C1 segment of cervical spinal cord (tissue), 14 donors: ENCODE results near the gene PCYT1A.
"Not testable (repeated sequence)": the region's sequence is repeated elsewhere in the genome, so short reads cannot be mapped to it uniquely, and the experiment has no call there.

Source experiments
- DNase-seq, 14 donors: peaks; one replicate each; lab custom pipeline; 2025; lab: John Stamatoyannopoulos, UW

PCYT1A gene

GRCh38 chr3:196287440-196288140, at the start of gene PCYT1A:
TSS of gene PCYT1A (minus strand) at chr3:196287726. CDS start at chr3:196270531, 17,195 bp downstream.
- peak; percentile 37 to 93 (median 86) for DNase-seq

DNA sequence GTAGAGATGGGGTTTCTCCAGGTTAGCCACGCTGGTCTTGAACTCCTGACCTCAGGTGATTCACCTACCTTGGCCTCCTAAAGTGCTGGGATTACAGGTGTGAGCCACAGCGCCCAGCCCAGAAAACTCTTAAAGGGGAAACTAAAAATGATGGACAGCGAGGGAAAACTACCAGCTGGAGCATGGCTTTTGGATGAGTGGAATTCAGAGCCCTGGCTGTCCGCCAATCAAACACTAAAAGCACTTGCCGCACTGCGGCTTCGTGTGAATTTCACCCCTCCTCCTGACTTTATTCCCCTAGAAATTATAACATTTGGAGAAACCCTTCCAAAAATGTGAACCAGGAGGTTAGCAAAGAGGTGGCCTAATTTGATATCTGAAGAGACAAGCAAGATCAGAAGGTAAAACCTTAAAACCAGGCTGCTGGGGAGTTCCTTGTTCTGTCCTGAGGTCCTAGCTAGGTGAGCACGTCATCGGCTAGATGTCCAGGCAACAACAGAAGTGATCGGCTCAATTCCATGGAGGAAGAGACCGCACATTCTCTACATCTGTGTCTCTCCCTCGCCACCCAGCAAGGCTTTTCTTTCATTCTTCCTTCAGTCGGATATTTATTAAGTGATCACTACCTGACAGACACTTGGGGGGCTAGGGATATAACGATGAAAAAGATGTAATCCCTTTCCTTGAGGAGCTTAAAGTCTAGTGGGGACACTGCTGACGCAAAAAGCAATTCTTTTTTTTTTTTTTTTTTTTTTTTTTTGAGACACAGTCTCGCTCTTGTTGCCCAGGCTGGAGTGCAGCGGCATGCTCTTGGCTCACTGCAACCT, 49.0 kb upstream of the PCYT1A start:
- DNase-seq = no peak

DNA sequence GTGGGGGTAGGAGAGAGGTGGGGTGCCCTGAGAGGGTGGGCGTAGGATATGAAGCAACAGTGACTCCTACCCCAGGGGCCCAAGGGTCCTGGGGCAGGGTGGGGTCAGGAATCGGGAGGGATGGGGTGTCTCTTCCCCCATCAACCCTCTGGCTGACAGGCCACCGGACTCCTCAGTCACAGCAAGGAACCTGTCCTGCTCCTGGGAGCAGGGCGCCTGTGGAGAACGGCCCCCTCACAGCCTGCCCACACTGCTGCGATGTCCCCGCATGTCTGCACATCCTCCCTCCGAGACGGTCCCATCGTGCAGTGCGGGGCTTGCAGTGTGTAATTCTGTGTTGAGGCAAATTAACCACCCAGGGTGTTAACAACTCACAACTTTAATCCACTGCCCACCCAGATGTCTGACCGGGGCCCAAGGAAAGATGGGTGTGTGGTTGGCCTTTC, 48.0 kb upstream of the PCYT1A start:
- DNase-seq = no peak

- DNase-seq = no peak
Measured at GRCh38 chr3:196334982-196335381, 47.5 kb upstream of the PCYT1A start.

DNA sequence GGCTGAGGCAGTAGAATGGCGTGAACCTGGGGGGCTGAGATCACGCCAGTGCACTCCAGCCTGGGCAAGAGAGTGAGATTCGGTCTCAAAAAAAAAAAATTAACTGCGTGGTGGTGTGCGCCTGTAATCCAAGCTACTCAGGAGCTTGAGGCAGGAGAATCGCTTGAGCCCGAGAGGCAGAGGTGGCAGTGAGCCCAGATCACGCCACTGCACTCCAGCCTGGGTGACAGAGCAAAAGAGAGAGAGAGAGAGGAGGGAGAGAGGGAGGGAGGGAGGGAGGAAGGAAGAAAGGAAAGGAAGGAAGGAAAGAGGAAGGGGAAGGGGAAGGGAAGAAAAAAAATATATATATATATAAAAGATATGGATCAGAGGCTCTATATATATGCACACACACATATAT, 44.6 kb upstream of the PCYT1A start:
- no peak for DNase-seq

DNA sequence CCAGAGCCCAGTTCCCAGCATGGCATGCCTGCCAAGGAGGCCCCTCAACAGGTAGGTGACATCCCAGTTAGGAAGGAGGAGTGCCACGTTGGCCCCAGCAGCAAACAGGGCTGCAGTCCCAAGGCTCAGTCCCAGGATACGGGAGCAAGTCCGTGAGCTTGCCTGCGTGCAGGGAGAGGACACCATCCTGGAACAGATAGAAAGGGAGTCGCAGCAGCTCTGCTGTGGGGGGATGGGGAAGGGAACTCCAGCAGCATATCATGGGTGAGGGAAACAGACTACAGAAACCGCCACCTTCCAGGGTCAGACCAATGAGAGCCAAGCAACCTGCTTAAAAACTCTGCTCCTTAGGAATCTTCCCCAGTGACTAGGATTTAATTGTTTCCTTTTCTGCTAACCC, 39.9 kb upstream of the PCYT1A start:
- DNase-seq = no peak

- DNase-seq = no peak
Measured at GRCh38 chr3:196326936-196327335, 39.4 kb upstream of the PCYT1A start.

- no peak for DNase-seq
Measured at GRCh38 chr3:196323691-196324090, 36.2 kb upstream of the PCYT1A start.

DNA sequence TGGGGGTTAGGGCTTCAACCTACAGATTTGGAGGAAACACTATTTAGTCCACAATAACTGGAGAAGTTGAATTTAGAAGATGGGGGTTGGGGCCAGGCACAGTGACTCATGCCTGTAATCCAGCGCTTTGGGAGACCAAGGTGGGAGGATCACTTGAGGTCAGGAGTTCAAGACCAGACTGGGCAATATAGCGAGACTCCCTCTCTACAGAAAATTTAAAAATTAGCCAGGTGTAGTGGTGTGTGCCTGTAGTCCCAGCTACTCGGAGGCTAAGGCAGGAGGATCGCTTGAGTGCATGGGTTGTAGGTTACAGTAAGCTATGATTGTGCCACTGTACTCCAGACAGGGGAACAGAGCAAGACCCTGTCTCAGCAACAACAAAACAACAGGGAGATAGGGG, 35.5 kb upstream of the PCYT1A start:
- no peak for DNase-seq

GRCh38 chr3:196321162-196321561, 33.6 kb upstream of the PCYT1A start:
- DNase-seq = peak in 1 of 14 donors; percentile 3

DNA sequence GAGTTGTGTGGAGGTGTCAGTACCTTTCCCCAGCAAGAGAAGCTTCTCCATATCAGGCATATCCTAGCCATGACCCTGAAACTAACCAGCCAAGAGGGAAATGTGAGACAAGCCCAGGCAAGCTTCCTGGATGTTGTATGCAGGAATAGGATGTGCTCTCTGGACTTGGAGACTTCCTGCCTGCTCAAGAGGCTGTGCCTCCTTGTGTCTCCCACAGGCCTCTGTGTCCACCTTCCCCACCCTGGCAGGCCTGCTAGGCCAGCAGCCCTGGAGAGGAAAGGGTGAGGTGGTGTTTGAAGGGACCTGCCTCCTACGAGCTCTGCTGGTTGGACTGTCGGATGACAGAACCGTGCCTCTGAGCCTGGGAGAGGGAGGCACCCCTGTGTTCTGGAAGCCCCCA, 32.6 kb upstream of the PCYT1A start:
- no peak for DNase-seq

DNA sequence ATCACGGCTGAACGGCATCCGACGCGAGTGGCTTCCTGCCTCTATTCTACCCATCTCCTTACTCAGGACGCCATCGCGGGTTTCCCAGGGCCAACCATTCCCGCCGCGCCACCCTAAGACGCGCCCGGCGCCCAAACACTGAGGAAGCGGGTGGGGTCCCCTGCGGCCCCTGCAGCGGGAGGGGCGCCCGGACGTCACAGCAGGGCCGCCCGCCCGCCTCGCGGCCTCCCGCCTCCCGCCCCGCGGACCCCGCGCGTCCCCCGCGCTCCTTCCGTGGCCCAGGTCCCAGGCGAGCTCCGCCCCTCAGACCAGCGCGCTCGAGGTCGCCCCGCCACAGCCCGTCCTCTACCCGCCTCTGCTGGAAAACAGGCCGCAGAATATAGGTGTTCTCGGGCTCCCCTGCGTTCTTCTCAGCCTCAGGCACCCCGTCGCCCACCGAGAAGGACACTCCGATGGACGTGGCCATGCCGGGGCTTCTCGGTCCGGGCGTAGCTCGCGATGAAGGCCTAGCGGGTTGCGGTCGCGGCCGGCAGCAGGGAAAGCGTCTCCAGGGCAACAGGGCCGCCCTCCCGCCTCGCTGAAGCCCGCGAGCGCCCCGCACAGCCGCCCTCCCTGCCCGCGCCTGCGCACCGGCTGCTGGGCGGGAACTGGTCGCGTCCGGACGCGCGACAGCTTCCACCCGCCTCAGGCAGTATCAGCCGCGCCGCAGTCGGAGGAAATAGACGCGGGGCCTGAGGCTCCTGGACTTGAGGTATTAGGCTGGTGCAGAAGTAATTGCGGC, 30.4 kb upstream of the PCYT1A start, which contains the start of gene DYNLT2B:
Gene DYNLT2B, minus strand, starts transcription at position 554 of the 781 bp plus-strand sequence. Its CDS starts 88 bp downstream, at position 466.
- peak; percentile 1 to 91 (median 83) for DNase-seq

DNA sequence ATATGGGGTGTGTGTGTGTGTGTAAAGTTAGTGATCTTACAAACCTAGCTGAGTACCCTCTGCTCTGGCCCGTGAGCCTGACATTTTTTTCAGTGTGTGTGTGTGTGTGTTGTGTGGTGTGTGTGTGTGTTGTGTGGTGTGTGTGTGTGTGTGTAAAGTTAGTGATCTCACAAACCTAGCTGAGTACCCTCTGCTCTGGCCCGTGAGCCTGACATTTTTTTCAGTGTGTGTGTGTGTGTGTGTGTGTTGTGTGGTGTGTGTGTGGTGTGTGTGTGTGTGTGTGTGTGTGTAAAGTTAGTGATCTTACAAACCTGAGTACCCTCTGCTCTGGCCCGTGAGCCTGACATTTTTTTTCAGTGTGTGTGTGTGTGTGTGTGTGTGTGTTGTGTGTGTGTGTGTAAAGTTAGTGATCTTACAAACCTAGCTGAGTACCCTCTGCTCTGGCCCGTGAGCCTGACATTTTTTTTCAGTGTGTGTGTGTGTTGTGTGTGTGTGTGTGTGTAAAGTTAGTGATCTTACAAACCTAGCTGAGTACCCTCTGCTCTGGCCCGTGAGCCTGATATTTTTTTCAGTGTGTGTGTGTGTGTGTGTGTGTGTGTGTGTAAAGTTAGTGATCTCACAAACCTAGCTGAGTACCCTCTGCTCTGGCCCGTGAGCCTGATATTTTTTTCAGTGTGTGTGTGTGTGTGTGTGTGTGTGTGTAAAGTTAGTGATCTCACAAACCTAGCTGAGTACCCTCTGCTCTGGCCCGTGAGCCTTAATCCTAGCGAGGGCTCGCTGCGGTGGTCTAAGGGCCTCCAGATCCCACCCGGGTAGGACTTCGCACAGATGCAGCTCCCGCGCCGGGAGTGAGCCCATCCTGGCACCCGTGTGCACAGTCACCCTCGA, 29.5 kb upstream of the PCYT1A start:
- DNase-seq = not testable (repeated sequence)

- no peak for DNase-seq
Measured at GRCh38 chr3:196315821-196316220, 28.3 kb upstream of the PCYT1A start.

GRCh38 chr3:196314597-196314996, 27.1 kb upstream of the PCYT1A start:
- no peak for DNase-seq

- DNase-seq = not testable (repeated sequence)
Measured at GRCh38 chr3:196314086-196314485, 26.6 kb upstream of the PCYT1A start.

DNA sequence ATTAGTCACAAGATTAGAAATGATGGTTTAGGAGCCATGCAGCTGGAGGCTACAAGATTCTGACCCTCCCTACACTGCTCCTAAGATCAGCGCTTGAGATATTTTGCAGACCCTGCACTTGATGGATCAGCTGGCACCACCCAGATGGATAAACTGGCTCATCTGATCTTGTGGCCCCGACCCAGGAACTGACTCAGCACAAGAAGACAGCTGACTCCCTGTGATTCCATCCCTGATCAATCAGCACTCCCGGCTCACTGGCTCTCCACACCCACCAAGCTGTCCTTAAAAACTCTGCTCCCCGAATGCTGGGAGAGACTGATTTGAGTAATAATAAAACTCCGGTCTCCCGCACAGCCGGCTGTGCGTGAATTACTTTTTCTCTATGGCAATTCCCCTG, 15.4 kb upstream of the PCYT1A start:
- DNase-seq = not testable (repeated sequence)

DNA sequence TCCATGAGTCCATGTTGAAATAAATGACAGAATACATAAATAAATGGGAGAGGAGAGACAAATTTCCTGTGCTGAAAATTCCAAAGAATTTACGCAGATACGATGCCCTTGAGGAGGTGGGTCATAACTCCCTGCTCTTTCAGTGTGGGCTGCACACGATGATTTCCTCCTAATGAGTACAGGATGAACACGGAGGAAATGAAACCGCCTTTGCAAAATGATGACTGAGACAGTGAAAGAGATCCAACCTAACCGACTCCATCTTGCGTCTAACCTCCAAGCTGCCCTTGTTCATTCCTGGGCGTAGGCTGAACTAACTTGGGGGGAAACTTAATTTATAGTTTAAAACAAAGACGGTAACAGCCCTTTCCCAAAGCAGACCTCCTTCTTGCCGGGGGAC, 15.0 kb upstream of the PCYT1A start:
- DNase-seq = not testable (repeated sequence)

DNA sequence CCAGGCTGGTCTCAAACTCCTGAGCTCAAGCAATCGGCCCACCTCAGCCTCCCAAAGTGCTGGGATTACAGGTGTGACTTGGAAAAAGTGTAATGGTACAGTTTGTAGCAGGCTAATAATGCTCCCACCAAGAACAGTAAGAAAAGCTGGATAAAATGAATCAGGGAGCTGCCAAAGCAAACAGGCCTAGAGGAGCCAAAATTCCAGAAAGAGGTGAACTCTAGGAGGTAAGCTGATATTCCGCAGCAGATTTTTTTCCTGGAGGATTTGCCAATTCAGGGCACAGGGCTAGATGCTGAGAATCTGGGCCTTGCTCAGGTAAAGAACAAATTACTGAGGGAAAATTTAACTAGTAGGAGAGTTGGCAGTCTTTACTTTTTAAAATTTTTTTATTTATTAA, 11.0 kb upstream of the PCYT1A start:
- no peak for DNase-seq

- DNase-seq = no peak
Measured at GRCh38 chr3:196292286-196292923, 4.9 kb upstream of the PCYT1A start.

DNA sequence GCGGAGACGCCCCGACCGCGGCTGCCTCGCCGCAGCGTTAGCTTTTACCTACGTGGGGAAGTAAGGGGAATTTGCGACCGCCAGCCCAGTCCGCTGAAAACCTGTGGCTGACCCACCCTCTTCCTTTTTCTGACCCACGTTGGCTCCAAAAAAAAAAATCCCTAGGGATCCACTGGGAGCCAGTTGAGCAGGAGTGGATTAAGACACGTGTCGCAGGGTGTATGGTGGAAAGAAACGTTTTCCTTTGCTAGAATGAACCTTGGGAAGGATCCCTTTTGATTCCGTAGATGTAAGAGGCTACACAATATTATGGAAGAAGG, 575 bp upstream of the PCYT1A start:
- no peak for DNase-seq
